Liver (tissue), 9 donors: Measurements from ENCODE around the gene C5orf34. TPM values are rescaled to one million over a fixed set of nuclear protein-coding genes. Genes with fewer than 3 reads are reported as not detected.

ENCODE experiments used
- DNase-seq: peaks from one replicate; pipeline ENCODE4 v3.0.0-alpha.2; 2017; ENCODE audit warnings: low spot score
- H3K27ac ChIP-seq, 2 donors: one replicate each; pipeline ENCODE4 v1.7.0; 2013; ENCODE audit warnings: inconsistent platforms in 2 of 2, low read length in 2 of 2, control low read depth in 1 of 2, low read depth in 1 of 2, mild to moderate bottlenecking in 1 of 2
- H3K27me3 ChIP-seq, 4 donors: one replicate each; pipeline versions ENCODE4 v1.6.1 to v1.7.0; 2013; ENCODE audit warnings: low read length in 3 of 4, inconsistent platforms in 1 of 4, mild to moderate bottlenecking in 1 of 4, moderate library complexity in 1 of 4; ENCODE audit not compliant: control insufficient read depth in 4 of 4, insufficient read depth in 4 of 4
- H3K36me3 ChIP-seq, 4 donors: one replicate each; pipeline versions ENCODE4 v1.6.1 to v1.7.0; 2013; ENCODE audit warnings: low read length in 3 of 4, mild to moderate bottlenecking in 3 of 4, low read depth in 1 of 4, moderate library complexity in 1 of 4; ENCODE audit not compliant: control insufficient read depth in 4 of 4, insufficient read depth in 3 of 4
- H3K4me1 ChIP-seq, 4 donors: one replicate each; pipeline versions ENCODE4 v1.6.1 to v1.7.0; 2013; ENCODE audit warnings: low read length in 3 of 4, mild to moderate bottlenecking in 3 of 4, moderate library complexity in 1 of 4; ENCODE audit not compliant: control insufficient read depth in 4 of 4, insufficient read depth in 4 of 4
- H3K4me3 ChIP-seq, 3 donors: one replicate each; pipeline versions ENCODE4 v1.6.1 to v1.7.0; 2013; ENCODE audit warnings: low read length in 3 of 3, control low read depth in 1 of 3, low read depth in 1 of 3, mild to moderate bottlenecking in 1 of 3
- H3K9ac ChIP-seq, 2 donors: one replicate each; pipeline ENCODE4 v1.7.0; 2013; ENCODE audit warnings: low read length in 2 of 2, mild to moderate bottlenecking in 2 of 2, moderate library complexity in 2 of 2, control low read depth in 1 of 2, low read depth in 1 of 2
- H3K9me3 ChIP-seq, 4 donors: one replicate each; pipeline versions ENCODE4 v1.6.1 to v1.7.0; 2013; ENCODE audit warnings: low read length in 3 of 4; ENCODE audit not compliant: control insufficient read depth in 4 of 4
- EGR1 ChIP-seq, 2 donors: IDR thresholded peaks; 2 replicates each; pipeline ENCODE4 v1.6.1; 2016 to 2018; ENCODE audit warnings: antibody characterized with exemption in 2 of 2, low read depth in 2 of 2
- FOXA1 ChIP-seq: IDR thresholded peaks from 2 replicates; pipeline ENCODE4 v1.6.1; 2016; ENCODE audit warnings: antibody characterized with exemption
- FOXA2 ChIP-seq: IDR thresholded peaks from 2 replicates; pipeline ENCODE4 v1.6.1; 2016; ENCODE audit warnings: antibody characterized with exemption
- GABPA ChIP-seq, 2 donors: IDR thresholded peaks in 1 of 2; conservative IDR thresholded peaks in 1 of 2; 2 replicates each; pipeline ENCODE4 v1.6.1; 2016; ENCODE audit warnings: antibody characterized with exemption in 2 of 2, mild to moderate bottlenecking in 1 of 2, moderate library complexity in 1 of 2
- HNF4A ChIP-seq, 2 donors: conservative IDR thresholded peaks; 2 replicates each; pipeline ENCODE4 v1.6.1; 2016; ENCODE audit warnings: antibody characterized with exemption in 2 of 2, mild to moderate bottlenecking in 2 of 2
- HNF4G ChIP-seq: IDR thresholded peaks from 2 replicates; pipeline ENCODE4 v1.6.1; 2016; ENCODE audit warnings: antibody characterized with exemption
- JUND ChIP-seq, 2 donors: IDR thresholded peaks; 2 replicates each; pipeline ENCODE4 v1.6.1; 2016; ENCODE audit warnings: antibody characterized with exemption in 2 of 2
- NR2F2 ChIP-seq: IDR thresholded peaks from 2 replicates; pipeline ENCODE4 v1.6.1; 2016; ENCODE audit warnings: antibody characterized with exemption
- RAD21 ChIP-seq, 2 donors: IDR thresholded peaks; 2 replicates each; pipeline ENCODE4 v1.6.1; 2016; ENCODE audit warnings: antibody characterized with exemption in 2 of 2, mild to moderate bottlenecking in 2 of 2
- RXRA ChIP-seq, 2 donors: IDR thresholded peaks; 2 replicates each; pipeline ENCODE4 v1.6.1; 2017 to 2018; ENCODE audit warnings: antibody characterized with exemption in 2 of 2, mild to moderate bottlenecking in 1 of 2
- TAF1 ChIP-seq: conservative IDR thresholded peaks from 2 replicates; pipeline ENCODE4 v1.6.1; 2016; ENCODE audit warnings: antibody characterized with exemption, mild to moderate bottlenecking
- YY1 ChIP-seq: IDR thresholded peaks from 2 replicates; pipeline ENCODE4 v1.6.1; 2016; ENCODE audit warnings: antibody characterized with exemption, mild to moderate bottlenecking
- WGBS: extraction: QIAGEN DNeasy Blood & Tissue Kit; methylation state at CpG from one replicate; pipeline ENCODE4 v1.1.7; 2013; 5-methylcytosine and 5-hydroxymethylcytosine counted together
- polyA plus RNA-seq, 2 donors: library from polyadenylated mRNA; stranded (reverse) in 1 of 2; unstranded in 1 of 2; fragments of 200-250 nt in 1 of 2; fragments of >200 nt in 1 of 2; fragmentation: Nextera tagmentation in 1 of 2; extraction: Ambion mirVana in 1 of 2; gene quantifications; one replicate each; pipeline versions ENCODE4 v1.2.1 to v1.2.3, GENCODE V29; 2013 to 2015
- total RNA-seq, 2 donors: library from RNA; depleted of rRNA; stranded (reverse); fragments of >200 nt; gene quantifications; one replicate each; pipeline ENCODE4 v1.2.3, GENCODE V29; 2014
- TF ChIP-seq, protein P1 (sequence below): IDR thresholded peaks from 2 replicates; pipeline ENCODE4 v1.6.1; 2016; ENCODE audit warnings: antibody characterized with exemption
- TF ChIP-seq, protein P2 (sequence below): IDR thresholded peaks from 2 replicates; pipeline ENCODE4 v1.6.1; 2016; ENCODE audit warnings: antibody characterized with exemption, mild to moderate bottlenecking
- TF ChIP-seq, protein P3 (sequence below): fragments of 150-350 bp; IDR thresholded peaks from 2 replicates; pipeline ENCODE4 v1.5.1; 2017; ENCODE audit warnings: improper control_type of control experiment, low read depth, low read length; ENCODE audit not compliant: missing input control
- donor health status: healthy.
- donor health status: healthy.
- donor health status: healthy.
- donor health status: healthy.
- donor health status: healthy.

The C5orf34 gene
- total and polyA plus RNA-seq, 4 donors: 0.31 to 3.0 (median 0.46) TPM

DNA sequence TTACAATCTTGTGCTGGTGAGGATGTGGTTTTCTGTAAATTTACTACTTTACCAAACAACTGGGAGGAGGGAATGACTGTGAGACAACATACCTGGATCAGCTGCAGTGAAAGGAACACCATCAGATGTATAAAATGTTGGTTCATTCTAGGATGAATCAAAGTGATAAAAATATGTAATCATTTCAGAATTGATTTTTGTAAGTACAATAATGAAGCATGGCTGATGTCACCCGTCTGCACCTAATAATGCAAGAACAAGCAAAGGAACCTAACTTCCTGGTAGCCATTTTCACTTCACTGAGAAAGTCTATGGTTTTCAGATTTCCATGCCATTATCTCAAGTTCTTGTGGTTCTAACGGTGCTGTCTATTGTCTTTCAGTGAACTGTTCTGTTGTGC is 18.7 kb upstream of the C5orf34 start:
- H3K9ac ChIP-seq: no peak overlapping the region

DNA sequence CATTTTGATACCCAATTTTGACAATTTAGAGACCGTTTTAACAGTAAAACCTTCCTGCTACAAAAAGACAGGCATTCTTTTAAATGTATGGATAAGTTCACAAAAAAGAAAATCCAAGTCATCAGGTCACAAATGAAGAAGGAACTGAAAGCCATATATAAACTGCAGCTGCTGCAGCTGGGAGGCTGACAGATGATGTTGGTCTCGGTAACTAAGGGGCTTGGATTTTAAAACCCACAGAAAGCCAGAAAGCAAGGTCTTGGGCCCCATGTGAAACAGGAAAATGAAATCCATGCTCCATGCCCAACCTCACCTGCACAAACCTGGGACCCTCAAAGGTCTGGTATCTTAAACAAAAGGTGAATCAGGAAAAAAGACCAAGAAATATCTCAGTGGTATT is 15.7 kb upstream of the C5orf34 start:
- no peak for DNase-seq
- Histone ChIP-seq H3K27ac (no peak overlapping the region), H3K9ac (no peak overlapping the region), H3K27me3 (no peaks in the 10 kb centered on the region), H3K4me1 (no peaks in the 10 kb centered on the region), H3K36me3 (peaks cover 2 to 67% (median 60%) of the 10 kb centered on the region in 4 donors), H3K9me3 (no peaks in the 10 kb centered on the region), H3K4me3 (no peak overlapping the region)
- 96% methylated on average over 2 of the region's 2 CpGs for WGBS
- TF ChIP-seq GABPA (IDR thresholded peaks at IDR 0.05 in 1 of 2, conservative IDR thresholded peaks at IDR 0.05 in 1 of 2) (no peak), FOXA1 (no peak), EGR1 (IDR thresholded peaks at IDR 0.05; ENCODE audit: low read depth in 2 of 2) (no peak), TAF1 (no peak), JUND (IDR thresholded peaks at IDR 0.05) (no peak), RXRA (IDR thresholded peaks at IDR 0.05) (no peak), HNF4G (no peak), YY1 (no peak), NR2F2 (no peak), FOXA2 (no peak)
- TF ChIP-seq, protein P1, sequence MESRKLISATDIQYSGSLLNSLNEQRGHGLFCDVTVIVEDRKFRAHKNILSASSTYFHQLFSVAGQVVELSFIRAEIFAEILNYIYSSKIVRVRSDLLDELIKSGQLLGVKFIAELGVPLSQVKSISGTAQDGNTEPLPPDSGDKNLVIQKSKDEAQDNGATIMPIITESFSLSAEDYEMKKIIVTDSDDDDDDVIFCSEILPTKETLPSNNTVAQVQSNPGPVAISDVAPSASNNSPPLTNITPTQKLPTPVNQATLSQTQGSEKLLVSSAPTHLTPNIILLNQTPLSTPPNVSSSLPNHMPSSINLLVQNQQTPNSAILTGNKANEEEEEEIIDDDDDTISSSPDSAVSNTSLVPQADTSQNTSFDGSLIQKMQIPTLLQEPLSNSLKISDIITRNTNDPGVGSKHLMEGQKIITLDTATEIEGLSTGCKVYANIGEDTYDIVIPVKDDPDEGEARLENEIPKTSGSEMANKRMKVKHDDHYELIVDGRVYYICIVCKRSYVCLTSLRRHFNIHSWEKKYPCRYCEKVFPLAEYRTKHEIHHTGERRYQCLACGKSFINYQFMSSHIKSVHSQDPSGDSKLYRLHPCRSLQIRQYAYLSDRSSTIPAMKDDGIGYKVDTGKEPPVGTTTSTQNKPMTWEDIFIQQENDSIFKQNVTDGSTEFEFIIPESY: no peak
- TF ChIP-seq, protein P2, sequence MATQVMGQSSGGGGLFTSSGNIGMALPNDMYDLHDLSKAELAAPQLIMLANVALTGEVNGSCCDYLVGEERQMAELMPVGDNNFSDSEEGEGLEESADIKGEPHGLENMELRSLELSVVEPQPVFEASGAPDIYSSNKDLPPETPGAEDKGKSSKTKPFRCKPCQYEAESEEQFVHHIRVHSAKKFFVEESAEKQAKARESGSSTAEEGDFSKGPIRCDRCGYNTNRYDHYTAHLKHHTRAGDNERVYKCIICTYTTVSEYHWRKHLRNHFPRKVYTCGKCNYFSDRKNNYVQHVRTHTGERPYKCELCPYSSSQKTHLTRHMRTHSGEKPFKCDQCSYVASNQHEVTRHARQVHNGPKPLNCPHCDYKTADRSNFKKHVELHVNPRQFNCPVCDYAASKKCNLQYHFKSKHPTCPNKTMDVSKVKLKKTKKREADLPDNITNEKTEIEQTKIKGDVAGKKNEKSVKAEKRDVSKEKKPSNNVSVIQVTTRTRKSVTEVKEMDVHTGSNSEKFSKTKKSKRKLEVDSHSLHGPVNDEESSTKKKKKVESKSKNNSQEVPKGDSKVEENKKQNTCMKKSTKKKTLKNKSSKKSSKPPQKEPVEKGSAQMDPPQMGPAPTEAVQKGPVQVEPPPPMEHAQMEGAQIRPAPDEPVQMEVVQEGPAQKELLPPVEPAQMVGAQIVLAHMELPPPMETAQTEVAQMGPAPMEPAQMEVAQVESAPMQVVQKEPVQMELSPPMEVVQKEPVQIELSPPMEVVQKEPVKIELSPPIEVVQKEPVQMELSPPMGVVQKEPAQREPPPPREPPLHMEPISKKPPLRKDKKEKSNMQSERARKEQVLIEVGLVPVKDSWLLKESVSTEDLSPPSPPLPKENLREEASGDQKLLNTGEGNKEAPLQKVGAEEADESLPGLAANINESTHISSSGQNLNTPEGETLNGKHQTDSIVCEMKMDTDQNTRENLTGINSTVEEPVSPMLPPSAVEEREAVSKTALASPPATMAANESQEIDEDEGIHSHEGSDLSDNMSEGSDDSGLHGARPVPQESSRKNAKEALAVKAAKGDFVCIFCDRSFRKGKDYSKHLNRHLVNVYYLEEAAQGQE: no peak

More for the DNA sequence above, 18.7 kb upstream of the C5orf34 start:
- Histone ChIP-seq H3K4me3 (no peak overlapping the region), H3K27ac (no peak overlapping the region), H3K9me3 (no peaks in the 10 kb centered on the region), H3K4me1 (no peaks in the 10 kb centered on the region), H3K36me3 (peaks cover 2 to 68% (median 63%) of the 10 kb centered on the region in 4 donors), H3K27me3 (no peaks in the 10 kb centered on the region)
- 81% methylated on average over 2 of the region's 2 CpGs for WGBS
- TF ChIP-seq RAD21 (IDR thresholded peaks at IDR 0.05): no peak
- TF ChIP-seq, protein P1: no peak
- no peak for TF ChIP-seq YY1
- TF ChIP-seq, protein P3, sequence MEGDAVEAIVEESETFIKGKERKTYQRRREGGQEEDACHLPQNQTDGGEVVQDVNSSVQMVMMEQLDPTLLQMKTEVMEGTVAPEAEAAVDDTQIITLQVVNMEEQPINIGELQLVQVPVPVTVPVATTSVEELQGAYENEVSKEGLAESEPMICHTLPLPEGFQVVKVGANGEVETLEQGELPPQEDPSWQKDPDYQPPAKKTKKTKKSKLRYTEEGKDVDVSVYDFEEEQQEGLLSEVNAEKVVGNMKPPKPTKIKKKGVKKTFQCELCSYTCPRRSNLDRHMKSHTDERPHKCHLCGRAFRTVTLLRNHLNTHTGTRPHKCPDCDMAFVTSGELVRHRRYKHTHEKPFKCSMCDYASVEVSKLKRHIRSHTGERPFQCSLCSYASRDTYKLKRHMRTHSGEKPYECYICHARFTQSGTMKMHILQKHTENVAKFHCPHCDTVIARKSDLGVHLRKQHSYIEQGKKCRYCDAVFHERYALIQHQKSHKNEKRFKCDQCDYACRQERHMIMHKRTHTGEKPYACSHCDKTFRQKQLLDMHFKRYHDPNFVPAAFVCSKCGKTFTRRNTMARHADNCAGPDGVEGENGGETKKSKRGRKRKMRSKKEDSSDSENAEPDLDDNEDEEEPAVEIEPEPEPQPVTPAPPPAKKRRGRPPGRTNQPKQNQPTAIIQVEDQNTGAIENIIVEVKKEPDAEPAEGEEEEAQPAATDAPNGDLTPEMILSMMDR: no peak
- TF ChIP-seq, protein P2: no peak
- no peak for TF ChIP-seq FOXA1
- no peak for TF ChIP-seq HNF4A (conservative IDR thresholded peaks at IDR 0.05)
- TF ChIP-seq RXRA (IDR thresholded peaks at IDR 0.05): no peak
- DNase-seq: no peak
